Keratinocyte (primary cell): Measurements from ENCODE around the gene PGA4. TPM values are rescaled to one million over a fixed set of nuclear protein-coding genes. Genes with fewer than 3 reads are reported as not detected.
"Not testable (repeated sequence)": the region's sequence is repeated elsewhere in the genome, so short reads cannot be mapped to it uniquely, and the experiment has no call there.

Experiments
- DNase-seq: peaks from one replicate; pipeline ENCODE4 v3.0.0-alpha.2; 2011; ENCODE audit warnings: low read depth, missing footprints, low spot score
- FAIRE-seq: peaks from 2 replicates; lab custom pipeline; 2011; peaks lifted over from hg19 to GRCh38; lab: Jason Lieb, UNC
- H2AFZ ChIP-seq: 2 replicates; pipeline ENCODE4 v1.6.0; 2012; ENCODE audit warnings: low read length, control low read depth, inconsistent platforms; ENCODE audit not compliant: control insufficient read depth
- H3K27ac ChIP-seq: 2 replicates; pipeline ENCODE4 v1.5.1; 2011; ENCODE audit warnings: low read length; ENCODE audit not compliant: control insufficient read depth, insufficient read depth
- H3K27me3 ChIP-seq: 3 replicates; pipeline ENCODE4 v1.6.0; 2011; ENCODE audit warnings: low read length; ENCODE audit not compliant: control insufficient read depth, insufficient read depth; ENCODE audit errors: extremely low read depth
- H3K36me3 ChIP-seq, 2 experiments: 2 replicates in 1 of 2; 3 replicates in 1 of 2; pipeline ENCODE4 v1.5.1; 2011; ENCODE audit warnings: low read length in 2 of 2, mild to moderate bottlenecking in 1 of 2; ENCODE audit not compliant: control insufficient read depth in 2 of 2, insufficient read depth in 2 of 2; ENCODE audit errors: extremely low read depth in 1 of 2
- H3K4me1 ChIP-seq: 3 replicates; pipeline ENCODE4 v1.5.1; 2011; ENCODE audit warnings: low read length; ENCODE audit not compliant: control insufficient read depth, insufficient read depth; ENCODE audit errors: extremely low read depth
- H3K4me2 ChIP-seq: 3 replicates; pipeline ENCODE4 v1.6.0; 2011; ENCODE audit warnings: low read depth, low read length; ENCODE audit not compliant: control insufficient read depth, insufficient read depth; ENCODE audit errors: extremely low read depth
- H3K4me3 ChIP-seq, 3 experiments: fragments of 200-600 bp in 1 of 3; sonication (generic) in 1 of 3; 2 replicates in 2 of 3; 3 replicates in 1 of 3; pipeline ENCODE4 v1.5.1; 2011 to 2016; ENCODE audit warnings: low read length in 3 of 3, mild to moderate bottlenecking in 3 of 3, control low read depth in 2 of 3, inconsistent platforms in 1 of 3, low read depth in 1 of 3, mixed read lengths in 1 of 3, mixed run types in 1 of 3, moderate library complexity in 1 of 3; ENCODE audit not compliant: control insufficient read depth in 2 of 3, insufficient read depth in 2 of 3; ENCODE audit errors: extremely low read depth in 1 of 3
- H3K79me2 ChIP-seq: 2 replicates; pipeline ENCODE4 v1.6.0; 2012; ENCODE audit warnings: low read length; ENCODE audit not compliant: control insufficient read depth, insufficient read depth
- H3K9ac ChIP-seq: 3 replicates; pipeline ENCODE4 v1.6.0; 2011; ENCODE audit warnings: low read length; ENCODE audit not compliant: control insufficient read depth, insufficient read depth; ENCODE audit errors: extremely low read depth
- H3K9me1 ChIP-seq: 3 replicates; pipeline ENCODE4 v1.6.0; 2011; ENCODE audit warnings: low read length; ENCODE audit not compliant: control insufficient read depth, insufficient read depth; ENCODE audit errors: extremely low read depth
- H3K9me3 ChIP-seq: 2 replicates; pipeline ENCODE4 v1.5.1; 2012; ENCODE audit warnings: low read depth, low read length; ENCODE audit not compliant: control insufficient read depth
- H4K20me1 ChIP-seq: 3 replicates; pipeline ENCODE4 v1.6.0; 2011; ENCODE audit warnings: low read length; ENCODE audit not compliant: control insufficient read depth, insufficient read depth; ENCODE audit errors: extremely low read depth
- EZH2 ChIP-seq: IDR thresholded peaks from one replicate; pipeline ENCODE4 v1.6.1; 2012; ENCODE audit warnings: inconsistent platforms, mild to moderate bottlenecking, low read length, moderate library complexity
- dilution Hi-C: fragments of 300-500 bp; cut with MboI; formaldehyde crosslinking; loops from one replicate; pipeline ENCODE4 v1.7.0; 2020; ENCODE audit warnings: low sequenced_read_pairs; ENCODE audit not compliant: extremely low pct_ligation_motif_present
- polyA minus RNA-seq, 3 experiments: library from RNA; depleted of rRNA, polyadenylated mRNA; stranded (reverse); fragments of >200 nt; gene quantifications; 1 replicate in 1 of 3; 2 replicates in 1 of 3; 3 replicates in 1 of 3; pipeline ENCODE4 v1.2.3, GENCODE V29; 2011
- polyA plus RNA-seq, 5 experiments: library from polyadenylated mRNA; depleted of rRNA in 3 of 5; stranded (reverse) in 3 of 5; stranded (forward) in 1 of 5; unstranded in 1 of 5; fragments of >200 nt; gene quantifications; 1 replicate in 1 of 5; 2 replicates in 3 of 5; 3 replicates in 1 of 5; pipeline versions ENCODE4 v1.2.1 to v1.2.3, GENCODE V29; 2011 to 2012; ENCODE audit warnings: missing spikeins in 2 of 5, low read depth in 1 of 5, low replicate concordance in 1 of 5
- TF ChIP-seq, protein P1 (sequence below), 3 experiments: IDR thresholded peaks in 1 of 3; conservative IDR thresholded peaks in 1 of 3; optimal IDR thresholded peaks in 1 of 3; 2 replicates in 2 of 3; 3 replicates in 1 of 3; pipeline versions ENCODE3 to v1.5.1; 2011; ENCODE audit warnings: low read length in 3 of 3, mild to moderate bottlenecking in 3 of 3, moderate library complexity in 2 of 3, control low read depth in 1 of 3, inconsistent platforms in 1 of 3; ENCODE audit not compliant: insufficient read depth in 2 of 3; ENCODE audit errors: extremely low read depth in 1 of 3

Gene PGA4
- polyA plus RNA-seq (not detected in 3 replicates), polyA minus RNA-seq (not detected in 3 replicates)
- polyA plus RNA-seq (2011; ENCODE audit: low read depth), result not detected
- polyA plus RNA-seq (2011; cell fraction: cytosol; rRNA removed), result not detected in 2 replicates
- polyA plus RNA-seq (2011; cell fraction: nucleus; rRNA removed), result not detected in 2 replicates
- not detected in 2 replicates for polyA plus RNA-seq (2012; ENCODE audit: low replicate concordance)
- polyA minus RNA-seq (2011; cell fraction: cytosol; rRNA and poly(A)+ RNA removed), result not detected
- polyA minus RNA-seq (2011; cell fraction: nucleus; rRNA and poly(A)+ RNA removed), result not detected in 2 replicates

DNA sequence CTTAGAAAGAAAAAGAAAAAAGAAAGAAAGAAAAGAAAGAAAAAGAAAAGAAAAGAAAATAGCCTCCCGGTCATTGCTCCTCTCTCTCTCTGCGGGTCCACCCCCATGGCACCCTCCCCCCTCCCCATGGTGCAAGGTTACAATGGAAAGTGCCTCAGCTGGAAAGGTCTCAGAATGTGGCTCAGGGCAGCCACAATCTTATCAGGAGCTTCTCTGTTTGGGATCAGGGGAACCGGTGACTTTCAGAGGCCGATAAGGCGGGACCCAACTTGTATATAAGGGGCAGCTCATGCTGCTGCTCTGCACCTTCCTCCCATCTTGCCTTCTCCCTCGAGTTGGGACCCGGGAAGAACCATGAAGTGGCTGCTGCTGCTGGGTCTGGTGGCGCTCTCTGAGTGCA lies at the start of gene PGA4:
TSS of gene PGA4 (plus strand) at position 301 of the 400 bp plus-strand sequence. CDS start at position 355, 54 bp downstream.
- H3K27me3 ChIP-seq, H3K79me2 ChIP-seq, H3K9me3 ChIP-seq, FAIRE-seq, H3K4me1 ChIP-seq, H2AFZ ChIP-seq, H3K4me2 ChIP-seq, dilution Hi-C loops, H3K27ac ChIP-seq, H3K36me3 ChIP-seq, H3K4me3 ChIP-seq, DNase-seq, H4K20me1 ChIP-seq, H3K9ac ChIP-seq, H3K9me1 ChIP-seq: not testable (repeated sequence)

DNA sequence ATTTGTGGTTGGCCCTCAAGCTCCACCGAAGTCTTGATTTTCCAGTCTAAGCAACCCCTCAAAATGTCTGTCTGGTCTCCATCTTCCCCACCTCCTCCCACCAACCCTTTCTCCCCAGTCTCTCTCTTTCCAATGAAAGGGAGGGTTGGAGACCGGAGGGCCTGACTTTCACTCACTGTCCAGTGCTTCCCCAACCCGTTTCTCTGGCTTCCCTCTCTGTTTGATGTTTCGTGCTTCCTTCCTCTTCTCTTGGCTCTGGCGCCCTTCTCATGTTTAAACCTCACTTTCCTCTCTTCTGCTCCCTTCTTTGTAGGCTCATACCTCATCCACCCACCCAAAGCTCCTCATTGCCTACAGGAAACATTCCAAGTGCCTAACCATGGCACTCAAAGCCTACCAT lies 49.8 kb upstream of the PGA4 start:
- Histone ChIP-seq H3K4me1 (no peaks in the 10 kb centered on the region), H3K27ac (no peak overlapping the region), H2AFZ (no peak overlapping the region), H3K4me2 (no peak overlapping the region), H4K20me1 (no peaks in the 10 kb centered on the region), H3K9me1 (no peaks in the 10 kb centered on the region), H3K9me3 (no peaks in the 10 kb centered on the region), H3K9ac (no peak overlapping the region), H3K4me3 (no peak overlapping the region), H3K79me2 (no peaks in the 10 kb centered on the region), H3K36me3 (no peaks in the 10 kb centered on the region), H3K27me3 (peaks cover 12% of the 10 kb centered on the region)
- no peak for DNase-seq
- no peak for FAIRE-seq
- no peak for TF ChIP-seq EZH2
- TF ChIP-seq, protein P1, sequence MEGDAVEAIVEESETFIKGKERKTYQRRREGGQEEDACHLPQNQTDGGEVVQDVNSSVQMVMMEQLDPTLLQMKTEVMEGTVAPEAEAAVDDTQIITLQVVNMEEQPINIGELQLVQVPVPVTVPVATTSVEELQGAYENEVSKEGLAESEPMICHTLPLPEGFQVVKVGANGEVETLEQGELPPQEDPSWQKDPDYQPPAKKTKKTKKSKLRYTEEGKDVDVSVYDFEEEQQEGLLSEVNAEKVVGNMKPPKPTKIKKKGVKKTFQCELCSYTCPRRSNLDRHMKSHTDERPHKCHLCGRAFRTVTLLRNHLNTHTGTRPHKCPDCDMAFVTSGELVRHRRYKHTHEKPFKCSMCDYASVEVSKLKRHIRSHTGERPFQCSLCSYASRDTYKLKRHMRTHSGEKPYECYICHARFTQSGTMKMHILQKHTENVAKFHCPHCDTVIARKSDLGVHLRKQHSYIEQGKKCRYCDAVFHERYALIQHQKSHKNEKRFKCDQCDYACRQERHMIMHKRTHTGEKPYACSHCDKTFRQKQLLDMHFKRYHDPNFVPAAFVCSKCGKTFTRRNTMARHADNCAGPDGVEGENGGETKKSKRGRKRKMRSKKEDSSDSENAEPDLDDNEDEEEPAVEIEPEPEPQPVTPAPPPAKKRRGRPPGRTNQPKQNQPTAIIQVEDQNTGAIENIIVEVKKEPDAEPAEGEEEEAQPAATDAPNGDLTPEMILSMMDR (optimal IDR thresholded peaks at IDR 0.05 in 1 of 3, IDR thresholded peaks at IDR 0.05 in 1 of 3, conservative IDR thresholded peaks at IDR 0.05 in 1 of 3; ENCODE audit: extremely low read depth in 1 of 3, insufficient read depth in 2 of 3, low read length in 3 of 3), result no peak
- dilution Hi-C loops, result no loop called here

DNA sequence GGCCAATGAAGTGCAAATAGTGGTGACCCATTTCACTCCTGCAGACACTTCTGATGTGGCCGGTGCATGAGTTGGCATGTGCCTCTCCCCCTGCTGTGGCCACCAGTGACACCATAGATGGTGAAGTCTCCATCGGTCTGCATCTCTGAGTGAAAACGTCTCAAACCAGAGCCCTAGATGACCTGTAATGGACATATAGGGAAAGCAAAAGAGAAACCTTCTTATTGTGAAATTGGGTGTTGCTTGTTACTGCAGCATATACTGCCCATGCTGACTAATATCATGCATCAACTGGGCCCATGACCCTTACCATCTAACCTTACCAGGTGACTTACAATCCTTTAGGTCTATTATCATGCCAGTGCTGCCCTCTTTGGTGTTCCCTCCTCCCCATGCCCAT lies 49.3 kb upstream of the PGA4 start:
- H3K27ac ChIP-seq, result no peak overlapping the region
- H3K4me3 ChIP-seq, result no peak overlapping the region
- no peaks in the 10 kb centered on the region for H4K20me1 ChIP-seq
- no peak for DNase-seq
- H3K79me2 ChIP-seq, result no peaks in the 10 kb centered on the region
- dilution Hi-C loops, result no loop called here
- no peaks in the 10 kb centered on the region for H3K9me1 ChIP-seq
- H3K9ac ChIP-seq, result no peak overlapping the region
- H3K9me3 ChIP-seq, result no peaks in the 10 kb centered on the region
- no peak overlapping the region for H2AFZ ChIP-seq
- H3K4me2 ChIP-seq, result no peak overlapping the region
- TF ChIP-seq EZH2, result no peak
- TF ChIP-seq, protein P1 (optimal IDR thresholded peaks at IDR 0.05 in 1 of 3, IDR thresholded peaks at IDR 0.05 in 1 of 3, conservative IDR thresholded peaks at IDR 0.05 in 1 of 3; ENCODE audit: extremely low read depth in 1 of 3, insufficient read depth in 2 of 3, low read length in 3 of 3), result no peak
- no peaks in the 10 kb centered on the region for H3K4me1 ChIP-seq
- peaks cover 12% of the 10 kb centered on the region for H3K27me3 ChIP-seq
- H3K36me3 ChIP-seq, result no peaks in the 10 kb centered on the region
- no peak for FAIRE-seq
